OCI-M1 (cell line): ENCODE data around the gene HID1.
"Not testable (repeated sequence)": the region's sequence is repeated elsewhere in the genome, so short reads cannot be mapped to it uniquely, and the experiment has no call there.

Source experiments
- DNase-seq: peaks from one replicate; lab custom pipeline; 2025; lab: John Stamatoyannopoulos, UW

Gene HID1

GRCh38 chr17:74922694-74923537 lies 49.6 kb downstream of the HID1 start, which contains the start of gene USH1G:
Gene USH1G (minus strand): TSS chr17:74923255. CDS start chr17:74923073, 182 bp downstream.
- peak; percentile 66 for DNase-seq

GRCh38 chr17:74922172-74922571 lies 50.4 kb downstream of the HID1 start:
- no peak for DNase-seq

GRCh38 chr17:74921769-74922168 lies 50.8 kb downstream of the HID1 start:
- no peak for DNase-seq

- no peak for DNase-seq
Observed at GRCh38 chr17:74921026-74921681, 51.4 kb downstream of the HID1 start.

- DNase-seq = no peak
Observed at GRCh38 chr17:74920642-74921025, 51.9 kb downstream of the HID1 start.

- no peak for DNase-seq
Observed at GRCh38 chr17:74920306-74920620, 52.3 kb downstream of the HID1 start.

- DNase-seq = peak; percentile 61
Observed at GRCh38 chr17:74919440-74920305, 52.9 kb downstream of the HID1 start.

GRCh38 chr17:74918906-74919305 lies 53.7 kb downstream of the HID1 start:
- no peak for DNase-seq

- no peak for DNase-seq
Observed at GRCh38 chr17:74917430-74917829, 55.1 kb downstream of the HID1 start.

- DNase-seq = no peak
Observed at GRCh38 chr17:74916851-74917199, 55.7 kb downstream of the HID1 start.

- no peak for DNase-seq
Observed at GRCh38 chr17:74916136-74916850, 56.3 kb downstream of the HID1 start.

- not testable (repeated sequence) for DNase-seq
Observed at GRCh38 chr17:74911423-74911822, 61.1 kb downstream of the HID1 start.

- DNase-seq = not testable (repeated sequence)
Observed at GRCh38 chr17:74909097-74909496, 63.5 kb downstream of the HID1 start.

- DNase-seq = no peak
Observed at GRCh38 chr17:74907012-74907411, 65.5 kb downstream of the HID1 start.

GRCh38 chr17:74906214-74906793 lies 66.3 kb downstream of the HID1 start:
- DNase-seq = not testable (repeated sequence)

- no peak for DNase-seq
Observed at GRCh38 chr17:74904687-74905409, 67.7 kb downstream of the HID1 start.

GRCh38 chr17:74903671-74904070 lies 68.9 kb downstream of the HID1 start:
- no peak for DNase-seq

- DNase-seq = no peak
Observed at GRCh38 chr17:74903034-74903433, 69.5 kb downstream of the HID1 start.

GRCh38 chr17:74901353-74902135 lies 71.0 kb downstream of the HID1 start:
- DNase-seq = no peak
